ENCODE data around the gene CATSPER1. TPM values are rescaled to one million over a fixed set of nuclear protein-coding genes. Genes with fewer than 3 reads are reported as not detected.
A peak's percentile ranks its signal among the peaks of the same experiment; 100 is the strongest.

Gene CATSPER1
- total RNA-seq, 1 experiment from 2014 or later, result 4.2 TPM

DNA sequence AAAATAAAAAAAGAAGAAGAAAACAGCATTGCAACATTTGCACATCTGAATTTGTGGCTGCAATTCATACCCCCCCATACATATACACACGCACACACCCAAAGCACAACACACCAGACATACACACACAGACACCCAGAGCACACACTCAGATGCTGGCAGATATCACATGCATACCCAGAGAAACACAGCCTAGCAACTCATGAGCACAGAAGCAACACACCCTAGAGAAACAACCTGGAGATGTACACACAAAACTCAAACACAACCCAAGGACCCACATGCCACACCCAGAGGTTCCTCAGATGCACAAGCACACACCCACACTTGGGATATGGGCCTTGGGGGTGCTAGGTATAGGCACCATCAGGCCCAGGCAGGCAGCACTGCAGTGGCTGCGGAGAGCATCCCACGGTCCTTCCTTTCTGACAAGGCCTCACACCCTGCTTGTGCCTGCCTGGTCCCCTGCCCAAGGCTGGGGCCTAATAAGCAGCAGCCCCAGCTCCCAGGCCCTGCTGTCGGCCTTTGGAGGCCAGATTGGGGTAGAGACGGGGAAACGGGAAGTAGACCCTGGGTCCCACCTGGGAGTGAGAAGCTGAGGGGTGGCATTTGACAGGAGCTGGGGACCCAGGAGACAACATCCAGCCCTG, 11.3 kb downstream of the CATSPER1 start:
- Histone ChIP-seq H3K9me2 (ENCODE audit: insufficient read depth) (no peaks in the 10 kb centered on the region), H3K27ac (peak overlapping the region; percentile 38), H3K27me3 (ENCODE audit: insufficient read depth, low read depth) (no peaks in the 10 kb centered on the region), H2AFZ (no peak overlapping the region), H3F3A (ENCODE audit: insufficient read depth, low read depth) (peaks cover 40% of the 10 kb centered on the region), H3K79me2 (ENCODE audit: low read depth) (0 out of 2 replicates have a peak, but pooled peaks cover 4% of the 10 kb centered on the region), H4K20me1 (ENCODE audit: insufficient read depth) (no peaks in the 10 kb centered on the region), H3K4me3 (no peak overlapping the region), H3K36me3 (ENCODE audit: low read depth) (no peaks in the 10 kb centered on the region), H3K9me3 (ENCODE audit: insufficient read depth, low read depth) (no peaks in the 10 kb centered on the region), H3K4me1 (replicated peaks; ENCODE audit: insufficient read depth) (peaks cover 60% of the 10 kb centered on the region), H3K4me2 (peak overlapping the region; percentile 57)
- ChIA-PET CTCF (no interaction called here), POLR2A (ENCODE audit: unreplicated experiment) (interaction anchor here (0.5 kb wide), 1 partner anchor 14 kb away, joined by 15 read pairs; no protein-coding TSS in a partner anchor)
- TF ChIP-seq, protein P1, sequence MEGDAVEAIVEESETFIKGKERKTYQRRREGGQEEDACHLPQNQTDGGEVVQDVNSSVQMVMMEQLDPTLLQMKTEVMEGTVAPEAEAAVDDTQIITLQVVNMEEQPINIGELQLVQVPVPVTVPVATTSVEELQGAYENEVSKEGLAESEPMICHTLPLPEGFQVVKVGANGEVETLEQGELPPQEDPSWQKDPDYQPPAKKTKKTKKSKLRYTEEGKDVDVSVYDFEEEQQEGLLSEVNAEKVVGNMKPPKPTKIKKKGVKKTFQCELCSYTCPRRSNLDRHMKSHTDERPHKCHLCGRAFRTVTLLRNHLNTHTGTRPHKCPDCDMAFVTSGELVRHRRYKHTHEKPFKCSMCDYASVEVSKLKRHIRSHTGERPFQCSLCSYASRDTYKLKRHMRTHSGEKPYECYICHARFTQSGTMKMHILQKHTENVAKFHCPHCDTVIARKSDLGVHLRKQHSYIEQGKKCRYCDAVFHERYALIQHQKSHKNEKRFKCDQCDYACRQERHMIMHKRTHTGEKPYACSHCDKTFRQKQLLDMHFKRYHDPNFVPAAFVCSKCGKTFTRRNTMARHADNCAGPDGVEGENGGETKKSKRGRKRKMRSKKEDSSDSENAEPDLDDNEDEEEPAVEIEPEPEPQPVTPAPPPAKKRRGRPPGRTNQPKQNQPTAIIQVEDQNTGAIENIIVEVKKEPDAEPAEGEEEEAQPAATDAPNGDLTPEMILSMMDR (conservative IDR thresholded peaks at IDR 0.05), result no peak
- TF ChIP-seq EZH2 (IDR thresholded peaks at IDR 0.05; ENCODE audit: low read depth), result no peak
- TSS peak; percentile 20 for BruUV-seq (replicated peaks)
- intact Hi-C loops (cut with micrococcal nuclease; ENCODE audit: unreplicated experiment), result loop anchor here (5.0 kb wide), 4 partner anchors 252 to 458 kb away; partner anchors contain the start of genes FAM89B, LTBP3, RAB1B and ZNRD2
- no peak for DNase-seq

DNA sequence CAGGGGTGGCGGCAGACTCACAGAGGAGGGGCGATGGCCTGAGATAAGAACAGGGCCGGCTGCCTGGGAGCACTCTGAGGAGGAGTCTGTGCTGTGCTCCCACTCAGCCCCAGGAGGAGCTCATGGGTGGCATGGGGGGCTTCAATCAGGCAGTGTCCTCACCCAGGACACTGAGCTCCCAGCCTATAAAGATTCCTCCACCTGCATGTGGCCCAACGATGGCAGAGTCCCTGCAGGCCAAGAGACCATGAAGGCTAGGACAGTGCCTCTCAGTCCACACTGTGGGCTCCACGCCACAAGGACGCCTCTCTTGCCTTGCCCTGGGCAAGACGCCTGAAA, 12.5 kb downstream of the CATSPER1 start:
- no TSS peak for BruUV-seq (replicated peaks)
- no peak overlapping the region for H2AFZ ChIP-seq
- no peaks in the 10 kb centered on the region for H3K27me3 ChIP-seq (ENCODE audit: insufficient read depth, low read depth)
- no peak for DNase-seq
- no peaks in the 10 kb centered on the region for H3K9me2 ChIP-seq (ENCODE audit: insufficient read depth)
- no peaks in the 10 kb centered on the region for H3K36me3 ChIP-seq (ENCODE audit: low read depth)
- H3K79me2 ChIP-seq (ENCODE audit: low read depth), result 0 out of 2 replicates have a peak, but pooled peaks cover 4% of the 10 kb centered on the region
- peak overlapping the region; percentile 75 for H3K4me2 ChIP-seq
- H3K27ac ChIP-seq, result peak overlapping the region; percentile 43
- ChIA-PET CTCF (no interaction called here), POLR2A (ENCODE audit: unreplicated experiment) (no interaction called here)
- peaks cover 47% of the 10 kb centered on the region for H3F3A ChIP-seq (ENCODE audit: insufficient read depth, low read depth)
- no peak overlapping the region for H3K4me3 ChIP-seq
- peaks cover 62% of the 10 kb centered on the region for H3K4me1 ChIP-seq (replicated peaks; ENCODE audit: insufficient read depth)
- intact Hi-C loops (cut with micrococcal nuclease; ENCODE audit: unreplicated experiment), result loop anchor here (1.0 to 5.0 kb wide), 6 partner anchors 11 to 456 kb away; partner anchors contain the start of genes BANF1, EIF1AD, FAM89B and LTBP3
- H3K9me3 ChIP-seq (ENCODE audit: insufficient read depth, low read depth), result no peaks in the 10 kb centered on the region
- TF ChIP-seq, protein P1 (conservative IDR thresholded peaks at IDR 0.05), result no peak
- no peak for TF ChIP-seq EZH2 (IDR thresholded peaks at IDR 0.05; ENCODE audit: low read depth)
- H4K20me1 ChIP-seq (ENCODE audit: insufficient read depth), result no peaks in the 10 kb centered on the region

DNA sequence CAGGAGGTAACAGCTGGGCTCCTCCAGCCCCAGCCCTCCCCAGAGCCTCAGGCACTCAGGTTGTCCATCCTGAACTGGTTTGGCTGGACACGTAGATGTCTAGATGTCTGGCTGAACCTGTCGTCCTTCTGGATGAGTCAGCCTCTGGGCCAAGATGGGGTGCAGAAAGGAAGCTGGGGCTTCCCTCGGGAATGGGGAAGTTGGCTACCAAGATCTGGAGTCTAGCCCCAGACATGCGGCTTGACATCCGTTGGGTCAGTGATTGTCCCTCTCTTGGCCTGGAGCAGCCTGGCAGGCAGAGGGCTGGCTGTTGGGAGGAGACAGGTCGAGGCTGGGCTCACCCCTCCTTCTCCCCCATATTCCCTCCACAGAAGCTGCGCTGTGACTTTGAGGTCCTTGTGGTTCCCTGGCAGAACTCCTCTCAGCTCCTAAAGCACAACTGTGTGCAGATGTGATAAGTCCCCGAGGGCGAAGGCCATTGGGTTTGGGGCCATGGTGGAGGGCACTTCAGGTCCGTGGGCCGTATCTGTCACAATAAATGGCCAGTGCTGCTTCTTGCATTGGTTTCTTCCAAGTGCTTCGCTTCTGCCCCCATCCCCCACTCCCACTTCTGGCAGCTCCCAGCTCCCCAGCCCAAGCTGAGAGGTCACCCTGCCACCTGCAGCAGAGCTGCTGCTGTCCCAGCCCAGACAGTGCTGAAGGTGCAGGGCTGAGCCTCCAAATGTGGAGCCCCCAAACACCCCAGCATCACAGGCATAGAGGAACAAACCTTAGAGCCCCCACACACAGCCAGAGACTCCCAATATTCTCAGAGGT, 13.1 kb downstream of the CATSPER1 start:
- 0 out of 2 replicates have a peak, but pooled peaks cover 4% of the 10 kb centered on the region for H3K79me2 ChIP-seq (ENCODE audit: low read depth)
- H3K27ac ChIP-seq, result peak overlapping the region; percentile 43
- intact Hi-C loops (cut with micrococcal nuclease; ENCODE audit: unreplicated experiment), result loop anchor here (1.0 to 5.0 kb wide), 6 partner anchors 11 to 456 kb away; partner anchors contain the start of genes BANF1, EIF1AD, FAM89B and LTBP3
- TF ChIP-seq, protein P1 (conservative IDR thresholded peaks at IDR 0.05), result no peak
- no peak for TF ChIP-seq EZH2 (IDR thresholded peaks at IDR 0.05; ENCODE audit: low read depth)
- H2AFZ ChIP-seq, result no peak overlapping the region
- H3K4me1 ChIP-seq (replicated peaks; ENCODE audit: insufficient read depth), result peaks cover 68% of the 10 kb centered on the region
- no peaks in the 10 kb centered on the region for H3K27me3 ChIP-seq (ENCODE audit: insufficient read depth, low read depth)
- H3K4me2 ChIP-seq, result peak overlapping the region; percentile 75
- ChIA-PET CTCF (interaction anchor here (0.6 to 0.8 kb wide), 3 partner anchors 9 to 35 kb away, joined by 3 to 6 read pairs (median 3); no protein-coding TSS in a partner anchor), POLR2A (ENCODE audit: unreplicated experiment) (interaction anchor here (0.6 to 0.7 kb wide), 3 partner anchors 12 to 113 kb away, joined by 3 to 29 read pairs (median 3); no protein-coding TSS in a partner anchor)
- no peaks in the 10 kb centered on the region for H4K20me1 ChIP-seq (ENCODE audit: insufficient read depth)
- H3K9me3 ChIP-seq (ENCODE audit: insufficient read depth, low read depth), result no peaks in the 10 kb centered on the region
- peak; percentile 97 to 100 for DNase-seq
- H3K4me3 ChIP-seq, result peak overlapping the region; percentile 1; the same call in 1 of the 2 replicates
- no peaks in the 10 kb centered on the region for H3K9me2 ChIP-seq (ENCODE audit: insufficient read depth)
- H3K36me3 ChIP-seq (ENCODE audit: low read depth), result no peaks in the 10 kb centered on the region
- BruUV-seq (replicated peaks), result TSS peak; percentile 12
- H3F3A ChIP-seq (ENCODE audit: insufficient read depth, low read depth), result peaks cover 53% of the 10 kb centered on the region
